NCI-H1105 treated with DMSO at 0.1 percent for 48 hours (cell line): Measurements from ENCODE around the gene NPIPB2.

ENCODE experiments used
- DNase-seq: peaks from one replicate; lab custom pipeline; 2025; lab: John Stamatoyannopoulos, UW

The NPIPB2 gene

DNA sequence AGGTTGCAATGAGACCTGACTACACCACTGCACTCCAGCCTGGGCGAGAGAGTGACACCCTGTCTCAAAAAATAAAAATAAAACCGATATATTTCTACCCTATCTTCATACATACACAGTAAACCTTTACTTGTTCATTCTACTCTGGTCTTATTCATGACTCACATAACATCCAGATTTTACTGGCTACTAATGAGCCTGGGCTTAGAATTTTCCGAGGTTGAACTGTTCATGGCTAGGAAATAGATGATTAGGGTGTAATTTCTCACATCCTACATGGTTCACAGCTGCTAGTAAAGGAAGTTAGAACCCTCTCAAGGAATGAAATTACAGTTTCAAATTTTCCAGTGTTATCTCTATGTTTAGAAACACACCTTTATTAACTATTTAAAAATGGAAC is 40.8 kb downstream of the NPIPB2 start:
- DNase-seq, result no peak

DNA sequence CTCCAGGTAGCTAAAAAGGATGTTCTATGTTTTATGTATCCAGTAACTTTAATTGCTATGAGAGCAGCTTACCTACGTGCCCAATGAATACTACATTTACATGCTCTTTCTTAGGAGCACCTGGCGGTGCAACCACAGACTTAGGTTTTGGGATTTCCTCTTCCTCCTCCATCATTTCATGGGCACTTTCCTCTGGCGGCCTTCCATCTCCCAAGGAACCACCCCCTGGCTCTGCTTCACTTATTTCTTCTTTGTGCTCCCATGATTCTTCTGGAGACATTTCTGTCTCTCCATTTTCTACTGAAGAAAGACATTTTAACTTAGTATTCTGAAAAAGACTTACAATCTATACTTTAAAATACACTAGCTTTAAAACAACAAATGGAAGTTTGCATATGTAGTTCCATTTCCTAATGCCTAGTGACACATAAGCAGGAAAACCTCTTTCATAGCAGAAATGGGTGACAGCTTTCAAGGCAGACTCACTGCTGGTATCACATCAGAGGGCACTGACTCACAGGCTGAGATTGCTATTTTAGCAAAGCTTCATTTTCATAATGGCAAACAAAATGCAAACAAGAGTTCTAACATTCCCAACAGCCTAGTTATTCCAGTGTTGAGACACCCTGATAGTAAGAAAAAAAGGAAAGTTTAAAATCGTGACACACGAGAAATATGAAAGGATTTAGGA is 45.2 kb downstream of the NPIPB2 start:
- DNase-seq, result no peak

DNA sequence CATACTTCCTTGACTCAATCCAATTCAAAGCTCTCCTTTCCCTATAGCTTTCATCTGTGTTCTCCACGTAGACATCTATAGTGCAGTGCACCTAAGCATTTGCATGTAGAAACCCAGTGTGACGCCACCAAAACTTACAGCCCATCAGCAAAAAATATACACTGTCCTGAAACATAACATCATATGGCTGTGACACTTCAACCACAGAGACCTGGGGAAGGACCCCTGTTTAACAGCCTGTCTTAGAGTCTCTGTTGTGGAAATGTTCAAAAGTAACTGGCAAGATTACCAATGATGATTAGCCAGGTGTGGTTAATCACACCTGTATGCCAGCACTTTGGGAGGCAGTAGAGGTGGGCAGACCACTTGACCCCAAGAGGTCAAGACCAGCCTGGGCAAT is 48.3 kb downstream of the NPIPB2 start:
- DNase-seq, result no peak

DNA sequence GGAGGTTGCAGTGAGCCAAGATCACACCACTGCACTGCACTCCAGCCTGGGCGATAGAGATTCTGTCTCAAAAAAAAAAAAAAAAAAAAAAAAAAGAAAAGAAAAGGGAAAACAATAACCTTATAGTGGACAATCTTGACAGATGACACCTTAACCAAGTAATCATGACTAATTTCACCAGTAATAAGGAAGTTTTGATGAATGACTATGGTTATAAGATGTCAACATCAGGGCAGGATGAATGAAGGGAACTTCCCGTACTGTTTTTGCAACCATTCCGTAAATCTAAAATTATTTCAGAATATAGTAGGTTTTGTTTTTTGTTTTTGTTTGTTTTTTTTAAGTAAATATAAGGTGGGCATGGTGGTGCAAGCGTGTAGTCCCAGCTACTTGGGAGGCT is 49.1 kb downstream of the NPIPB2 start:
- DNase-seq, result no peak

DNA sequence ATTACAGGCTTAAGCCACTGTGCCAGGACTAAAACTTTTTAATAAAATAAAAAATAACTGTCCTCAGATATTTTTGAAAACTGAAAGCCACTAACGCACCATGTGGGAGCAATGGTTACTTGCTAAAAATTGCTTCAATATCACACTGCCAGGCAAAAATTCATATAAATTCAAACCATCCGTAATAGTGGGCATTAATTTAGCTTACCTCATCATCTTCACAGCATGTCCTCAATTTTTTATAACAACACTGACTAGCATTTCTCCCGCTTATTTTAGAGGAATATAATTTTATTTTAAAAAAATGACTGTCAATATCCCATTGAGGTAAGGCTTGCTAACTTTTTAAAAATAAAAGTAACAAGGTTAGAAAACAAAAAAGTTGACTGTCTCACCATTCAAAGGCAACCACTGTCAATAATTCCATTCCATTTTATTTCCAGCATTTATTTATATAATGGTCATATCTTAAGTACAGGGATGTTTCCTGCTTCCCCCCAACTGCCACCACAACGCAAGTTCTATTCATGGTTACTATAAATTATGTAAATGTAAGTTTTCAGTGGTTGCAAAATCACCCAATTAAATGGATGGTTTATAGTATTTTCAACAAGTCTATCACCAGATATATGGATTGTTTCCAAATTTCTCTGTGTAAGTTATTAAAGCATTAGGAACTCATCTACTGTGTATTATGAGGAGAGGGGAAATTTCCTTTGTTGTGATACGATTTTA is 51.4 kb downstream of the NPIPB2 start:
- no peak for DNase-seq

DNA sequence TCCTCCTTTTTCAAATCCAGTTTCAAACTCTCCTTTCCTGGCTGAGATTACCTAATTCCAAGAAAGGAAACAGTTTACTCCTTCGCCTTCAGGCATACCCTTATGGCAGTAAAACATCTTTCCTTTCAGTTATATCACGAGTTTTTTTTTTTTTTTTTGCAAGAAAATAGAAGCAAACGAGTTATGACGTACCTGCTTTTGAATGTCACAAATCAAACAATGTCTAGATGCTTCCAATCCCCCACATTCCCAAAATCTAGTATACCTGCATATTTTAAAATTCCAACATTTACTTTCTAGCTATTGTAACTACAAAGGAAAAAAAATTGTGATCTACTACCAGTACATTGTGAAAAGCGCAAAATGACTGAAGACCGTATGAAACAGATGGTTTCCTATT is 55.0 kb downstream of the NPIPB2 start:
- no peak for DNase-seq

DNA sequence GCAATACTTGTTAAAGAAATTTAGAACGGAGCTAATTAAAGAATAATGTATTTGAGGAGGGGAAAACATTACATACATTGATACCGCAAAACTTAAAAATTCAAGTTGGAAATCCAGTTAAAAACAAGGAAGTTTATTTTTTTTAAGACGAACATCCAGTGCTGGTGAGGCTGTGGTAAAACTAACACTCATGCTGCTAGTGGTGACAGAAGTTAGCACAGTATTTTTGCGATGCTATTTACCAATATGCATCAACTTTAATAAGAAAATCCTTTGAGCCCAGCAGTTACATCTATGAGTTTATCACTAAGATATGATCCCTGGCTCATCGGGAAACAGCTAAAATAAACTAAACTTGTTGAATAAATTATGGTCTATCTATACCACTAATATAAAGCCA is 57.8 kb downstream of the NPIPB2 start:
- no peak for DNase-seq

DNA sequence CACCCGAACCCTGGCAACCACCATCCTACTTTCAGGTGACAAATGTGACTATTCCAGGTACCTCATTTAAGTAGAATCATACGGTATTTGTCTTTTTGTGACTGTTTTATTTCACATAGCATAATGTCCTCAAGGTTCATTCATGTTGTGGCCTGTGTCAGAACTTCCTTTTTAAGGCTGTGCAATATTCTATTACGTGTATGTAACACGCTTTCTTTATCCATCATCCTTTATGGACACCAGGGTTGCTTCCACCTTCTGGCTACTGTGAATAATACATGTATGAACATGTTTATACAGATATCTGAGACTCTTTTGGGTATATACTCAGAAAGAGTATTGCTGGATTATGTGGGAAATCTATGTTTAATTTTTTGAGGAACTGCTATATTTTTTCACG is 61.8 kb downstream of the NPIPB2 start:
- no peak for DNase-seq

DNA sequence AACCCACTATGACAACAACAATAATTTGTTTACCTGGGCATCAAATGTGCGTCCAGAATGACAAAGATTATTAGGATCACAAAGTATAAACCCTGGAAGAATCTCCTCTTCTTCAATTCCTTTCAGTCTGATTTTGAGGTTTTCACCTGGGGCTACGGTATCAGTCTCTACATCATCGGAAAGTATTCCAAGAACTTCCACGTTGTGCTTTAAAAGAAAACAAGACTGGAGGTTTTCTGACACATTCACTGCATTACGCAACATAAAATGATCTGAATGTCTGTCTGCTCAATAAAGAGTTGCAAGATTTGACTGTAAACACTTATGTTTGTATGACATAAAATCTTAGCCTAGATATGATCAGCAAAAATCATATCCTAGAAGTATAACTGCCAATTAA is 64.5 kb downstream of the NPIPB2 start:
- no peak for DNase-seq
